B cell (primary cell): ENCODE data around the gene C1QL1. TPM values are rescaled to one million over a fixed set of nuclear protein-coding genes. Genes with fewer than 3 reads are reported as not detected.
A peak's percentile ranks its signal among the peaks of the same experiment; 100 is the strongest.

Experiments
- ATAC-seq: fragments of 200-7000 bp; cut with Tn5 transposase; one replicate; pipeline ENCODE4 v1.10.0; 2021; ENCODE audit warnings: low read depth, mild to moderate bottlenecking, moderate number of reproducible peaks, moderate library complexity
- CTCF ChIA-PET: fragments of 350-600 bp; sonication (Branson Sonifier 250); formaldehyde crosslinking; loops from one replicate; lab custom pipeline; 2021; ENCODE audit warnings: antibody characterized with exemption, inconsistent platforms; lab: Charles Lee
- POLR2A ChIA-PET: fragments of 350-600 bp; sonication (Branson Sonifier 250); formaldehyde crosslinking; loops from one replicate; lab custom pipeline; 2021; ENCODE audit warnings: antibody characterized with exemption; lab: Charles Lee
- DNase-seq: peaks from one replicate; pipeline ENCODE4 v3.0.0; 2013
- H2AFZ ChIP-seq: 2 replicates; pipeline ENCODE4 v1.6.1; 2012; ENCODE audit warnings: mild to moderate bottlenecking, low read depth, low read length; ENCODE audit not compliant: insufficient read depth, poor library complexity, severe bottlenecking
- H3K27ac ChIP-seq, 2 donors: 1 replicate in 1 of 2; 2 replicates in 1 of 2; pipeline ENCODE4 v1.5.1; 2012 to 2013; ENCODE audit warnings: low read length in 2 of 2, mild to moderate bottlenecking in 2 of 2, moderate library complexity in 1 of 2
- H3K27me3 ChIP-seq, 4 experiments: fragments of 200-600 bp in 1 of 4; sonication (generic) in 1 of 4; replicated peaks in 1 of 4; 1 replicate in 2 of 4; 2 replicates in 2 of 4; pipeline versions ENCODE4 v1.6.1 to v1.7.0; 2013 to 2016; ENCODE audit warnings: low read length in 3 of 4, mild to moderate bottlenecking in 2 of 4, mixed read lengths in 1 of 4, moderate library complexity in 1 of 4; ENCODE audit not compliant: insufficient read depth in 4 of 4, control insufficient read depth in 3 of 4; ENCODE audit errors: control extremely low read depth in 1 of 4
- H3K36me3 ChIP-seq, 2 experiments: replicated peaks in 1 of 2; 1 replicate in 1 of 2; 2 replicates in 1 of 2; pipeline versions ENCODE4 v1.6.1 to v1.7.1; 2013; ENCODE audit warnings: low read length in 1 of 2; ENCODE audit not compliant: insufficient read depth in 2 of 2, control insufficient read depth in 1 of 2; ENCODE audit errors: control extremely low read depth in 1 of 2, extremely low read depth in 1 of 2
- H3K4me1 ChIP-seq, 2 donors: fragments of 200-600 bp in 1 of 2; sonication (generic) in 1 of 2; 1 replicate in 1 of 2; 2 replicates in 1 of 2; pipeline versions ENCODE4 v1.5.1 to v1.6.1; 2013 to 2017; ENCODE audit warnings: low read length in 2 of 2; ENCODE audit not compliant: control insufficient read depth in 2 of 2, insufficient read depth in 2 of 2
- H3K4me2 ChIP-seq: replicated peaks from 2 replicates; pipeline ENCODE3; 2012; ENCODE audit warnings: mild to moderate bottlenecking, low read depth, low read length; ENCODE audit not compliant: poor library complexity, severe bottlenecking
- H3K4me3 ChIP-seq, 5 experiments: fragments of 200-600 bp in 1 of 5; sonication (generic) in 1 of 5; 1 replicate in 3 of 5; 2 replicates in 2 of 5; pipeline versions ENCODE4 v1.5.1 to v1.7.0; 2011 to 2016; ENCODE audit warnings: low read length in 4 of 5, mild to moderate bottlenecking in 4 of 5, low read depth in 2 of 5, control low read depth in 1 of 5, moderate library complexity in 1 of 5; ENCODE audit not compliant: insufficient read depth in 1 of 5; ENCODE audit errors: control extremely low read depth in 1 of 5, extremely low read depth in 1 of 5
- H3K79me2 ChIP-seq: fragments of 200-600 bp; sonication (generic); one replicate; pipeline ENCODE4 v1.6.0; 2016; ENCODE audit warnings: low read length; ENCODE audit not compliant: control insufficient read depth, insufficient read depth
- H3K9ac ChIP-seq: fragments of 200-600 bp; sonication (generic); 2 replicates; pipeline ENCODE4 v1.6.1; 2017; ENCODE audit warnings: mild to moderate bottlenecking, low read length, moderate library complexity
- H3K9me3 ChIP-seq, 3 donors: one replicate each; pipeline versions ENCODE4 v1.6.1 to v1.7.1; 2013; ENCODE audit warnings: low read length in 2 of 3; ENCODE audit not compliant: control insufficient read depth in 2 of 3, insufficient read depth in 1 of 3; ENCODE audit errors: control extremely low read depth in 1 of 3
- H4K20me1 ChIP-seq: 2 replicates; pipeline ENCODE4 v1.6.0; 2012; ENCODE audit warnings: mild to moderate bottlenecking, low read length; ENCODE audit not compliant: insufficient read depth, control insufficient read depth, poor library complexity, severe bottlenecking
- H3K27ac Mint-ChIP-seq: one replicate; pipeline ENCODE4 v1.8.0; 2021; ENCODE audit warnings: mixed read lengths
- H3K27me3 Mint-ChIP-seq: one replicate; pipeline ENCODE4 v1.8.0; 2021; ENCODE audit warnings: mixed read lengths
- H3K4me1 Mint-ChIP-seq: one replicate; pipeline ENCODE4 v1.8.0; 2021; ENCODE audit warnings: mixed read lengths
- H3K4me3 Mint-ChIP-seq: one replicate; pipeline ENCODE4 v1.8.0; 2021; ENCODE audit warnings: mixed read lengths
- H3K9me3 Mint-ChIP-seq: one replicate; pipeline ENCODE4 v1.8.0; 2022; ENCODE audit warnings: mixed read lengths; ENCODE audit not compliant: insufficient read depth
- CTCF ChIP-seq: fragments of 200-600 bp; IDR thresholded peaks from one replicate; pipeline ENCODE4 v1.8.0; 2022; ENCODE audit warnings: antibody characterized with exemption, mild to moderate bottlenecking
- EZH2 ChIP-seq: IDR thresholded peaks from 2 replicates; pipeline ENCODE4 v1.6.1; 2012; ENCODE audit warnings: borderline replicate concordance, low read depth, mild to moderate bottlenecking, moderate library complexity, low read length; ENCODE audit not compliant: insufficient read depth, poor library complexity, severe bottlenecking
- WGBS: methylation state at CpG from one replicate; pipeline ENCODE4 v1.1.5; 2013; ENCODE audit warnings: missing lambda C conversion rate; ENCODE audit not compliant: insufficient coverage; 5-methylcytosine and 5-hydroxymethylcytosine counted together
- intact Hi-C: fragments of 100-400 bp; cut with micrococcal nuclease; formaldehyde crosslinking; loops from one replicate; pipeline ENCODE4 v1.10.0; 2022
- polyA plus RNA-seq: library from polyadenylated mRNA; depleted of rRNA; stranded (reverse); fragments of >200 nt; gene quantifications from 2 replicates; pipeline ENCODE4 v1.2.3, GENCODE V29; 2012
- total RNA-seq, 2 donors: library from RNA; stranded (reverse); fragments of 120-200 nt in 1 of 2; gene quantifications; 1 replicate in 1 of 2; 2 replicates in 1 of 2; pipeline versions ENCODE4 v1.2.3 to v1.2.4, GENCODE V29; 2013 to 2022

C1QL1 gene
- total and polyA plus RNA-seq, 2 donors (not counting 1 experiment from before 2014, with no cell fraction given): not detected

DNA sequence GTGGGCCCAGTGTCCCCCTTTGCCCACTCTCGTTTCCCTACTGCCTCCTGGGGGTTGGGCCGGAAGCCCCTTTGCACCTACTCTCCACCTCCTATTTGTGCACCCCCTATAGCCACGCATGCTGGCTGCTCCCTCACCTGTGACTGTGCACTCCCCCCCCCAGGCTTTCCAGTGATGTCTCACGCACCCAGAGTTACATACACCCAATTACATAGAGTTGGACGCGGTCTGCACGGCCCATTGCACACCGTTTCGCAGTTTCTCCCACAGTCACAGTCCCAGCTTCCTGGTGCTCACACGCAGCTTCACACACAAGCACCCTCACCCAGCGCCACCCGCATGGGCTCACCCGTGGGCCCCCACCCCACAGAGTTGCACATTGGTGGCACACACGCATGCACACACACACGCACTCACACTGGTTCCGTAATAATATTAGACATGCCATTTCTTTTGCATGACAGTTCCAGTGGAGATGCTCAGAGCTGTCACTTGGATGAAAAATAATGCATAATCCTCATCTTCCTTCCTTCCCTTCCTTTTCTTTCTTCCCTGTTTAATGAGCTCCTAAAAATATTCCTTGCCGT is 21.5 kb upstream of the C1QL1 start:
- ATAC-seq (no peak), DNase-seq (no peak)
- POLR2A ChIA-PET: no interaction called here
- TF ChIP-seq EZH2 (no peak), CTCF (no peak)
- Histone ChIP-seq H3K4me2 (no peak overlapping the region), H3K27ac (no peak overlapping the region), H3K36me3 (no peaks in the 10 kb centered on the region), H3K9me3 (no peaks in the 10 kb centered on the region), H4K20me1 (no peaks in the 10 kb centered on the region), H3K27me3 (peaks cover 0 to 54% (median 18%) of the 10 kb centered on the region in 4 experiments), H2AFZ (no peak overlapping the region), H3K4me1 (peaks cover 5 to 10% of the 10 kb centered on the region in 2 donors), H3K9ac (no peak overlapping the region), H3K79me2 (no peaks in the 10 kb centered on the region), H3K4me3 (no peak overlapping the region)
- Mint-ChIP-seq H3K4me1 (peaks cover 6% of the 10 kb centered on the region), H3K27ac (no peak overlapping the region), H3K9me3 (no peaks in the 10 kb centered on the region), H3K27me3 (peaks cover 47% of the 10 kb centered on the region), H3K4me3 (no peak overlapping the region)
- intact Hi-C loops: no loop called here
- WGBS: 78% methylated on average over 16 of the region's 17 CpGs
- CTCF ChIA-PET: no interaction called here

DNA sequence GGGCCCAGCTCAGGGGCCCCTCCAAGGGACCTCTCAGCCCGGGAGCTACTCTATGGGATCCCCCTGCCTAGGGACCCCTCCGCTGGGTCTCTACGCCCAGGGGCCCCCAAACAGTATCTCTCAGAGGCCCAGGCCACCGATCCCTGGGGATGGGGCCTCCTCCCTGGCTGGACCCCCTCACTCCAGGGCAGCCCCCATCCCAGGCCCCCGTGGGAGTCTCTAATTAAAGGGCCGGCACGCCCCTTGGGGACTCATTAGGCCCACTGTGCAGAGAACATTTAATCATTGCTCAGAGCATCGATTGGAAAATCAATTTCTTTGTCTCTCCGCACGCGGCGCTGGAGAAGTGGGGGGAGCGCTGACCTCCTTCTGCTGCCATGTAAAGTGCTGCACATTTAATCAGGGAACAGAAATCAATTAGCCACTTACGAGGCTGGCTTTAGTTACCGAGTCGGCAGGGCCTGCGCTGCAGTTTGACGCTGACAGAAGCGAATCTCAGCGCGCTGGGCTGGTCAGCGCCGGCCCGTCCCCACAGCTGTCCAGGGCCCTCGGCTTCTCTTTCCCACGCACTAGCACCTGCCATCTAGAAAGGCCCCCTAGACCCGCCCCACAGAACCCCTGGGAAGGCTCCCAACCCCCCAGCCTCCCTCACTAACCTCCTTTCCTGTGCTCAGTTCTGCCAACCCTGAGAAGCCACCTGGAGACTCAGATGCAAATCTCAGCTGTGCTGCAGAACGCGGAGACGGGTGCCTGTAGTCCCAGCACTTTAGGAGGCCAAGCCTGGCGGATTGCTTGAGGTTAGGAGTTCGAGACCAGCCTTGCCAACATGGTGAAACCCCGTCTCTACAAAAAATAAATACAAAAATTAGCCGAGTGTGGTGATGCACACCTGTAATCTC is 20.2 kb upstream of the C1QL1 start:
- intact Hi-C loops: no loop called here

More for the DNA sequence above, 20.2 kb upstream of the C1QL1 start:
- no peaks in the 10 kb centered on the region for H3K9me3 ChIP-seq
- no peak overlapping the region for H3K9ac ChIP-seq
- no peak overlapping the region for H3K4me3 ChIP-seq
- CTCF ChIA-PET: interaction anchor here (1.3 kb wide), 1 partner anchor 34 kb away, joined by 3 read pairs; no protein-coding TSS in a partner anchor
- no peak overlapping the region for H3K27ac ChIP-seq
- no peak for ATAC-seq
- TF ChIP-seq EZH2: no peak
- TF ChIP-seq CTCF: no peak
- Mint-ChIP-seq H3K27me3 (peaks cover 35% of the 10 kb centered on the region), H3K4me3 (no peak overlapping the region), H3K9me3 (no peaks in the 10 kb centered on the region), H3K27ac (no peak overlapping the region), H3K4me1 (peaks cover 6% of the 10 kb centered on the region)
- H3K79me2 ChIP-seq: no peaks in the 10 kb centered on the region
- POLR2A ChIA-PET: no interaction called here
- H4K20me1 ChIP-seq: no peaks in the 10 kb centered on the region
- H3K4me2 ChIP-seq: peak overlapping the region; percentile 38
- H3K4me1 ChIP-seq: peaks cover 5 to 10% of the 10 kb centered on the region in 2 donors
- H3K27me3 ChIP-seq: peaks cover 0 to 46% (median 16%) of the 10 kb centered on the region in 4 experiments
- DNase-seq: no peak
- no peaks in the 10 kb centered on the region for H3K36me3 ChIP-seq
- 39% methylated on average over 33 of the region's 34 CpGs for WGBS
- H2AFZ ChIP-seq: no peak overlapping the region
